Kidney (tissue), 14 donors: ENCODE data around the gene FOXA1. TPM values are rescaled to one million over a fixed set of nuclear protein-coding genes. Genes with fewer than 3 reads are reported as not detected.

ENCODE experiments used
- DNase-seq, 5 donors: peaks; one replicate each; pipeline ENCODE4 v3.0.0-alpha.2; 2013 to 2020
- FAIRE-seq: peaks from 2 replicates; lab custom pipeline; 2012; peaks lifted over from hg19 to GRCh38; lab: Jason Lieb, UNC
- H3K27ac ChIP-seq, 2 donors: one replicate each; pipeline ENCODE4 v1.7.0; 2013; ENCODE audit warnings: low read depth in 2 of 2, low read length in 2 of 2, inconsistent platforms in 1 of 2
- H3K27me3 ChIP-seq: one replicate; pipeline ENCODE4 v1.7.1; 2013; ENCODE audit warnings: low read length, inconsistent platforms; ENCODE audit not compliant: control insufficient read depth, insufficient read depth
- H3K36me3 ChIP-seq, 3 donors: one replicate each; pipeline versions ENCODE4 v1.7.0 to v1.7.1; 2013; ENCODE audit warnings: low read length in 3 of 3, control low read depth in 1 of 3, inconsistent platforms in 1 of 3; ENCODE audit not compliant: insufficient read depth in 3 of 3, control insufficient read depth in 2 of 3
- H3K4me1 ChIP-seq, 3 donors: one replicate each; pipeline versions ENCODE4 v1.7.0 to v1.7.1; 2013; ENCODE audit warnings: low read length in 3 of 3, inconsistent platforms in 1 of 3, low read depth in 1 of 3; ENCODE audit not compliant: control insufficient read depth in 2 of 3, insufficient read depth in 2 of 3
- H3K4me3 ChIP-seq, 3 donors: one replicate each; pipeline versions ENCODE4 v1.7.0 to v1.8.1; 2013; ENCODE audit warnings: low read length in 3 of 3, control low read depth in 1 of 3, inconsistent platforms in 1 of 3
- H3K9ac ChIP-seq, 3 donors: one replicate each; pipeline versions ENCODE4 v1.7.0 to v1.7.1; 2013; ENCODE audit warnings: low read length in 3 of 3, control low read depth in 1 of 3, inconsistent platforms in 1 of 3
- H3K9me3 ChIP-seq, 3 donors: one replicate each; pipeline versions ENCODE4 v1.7.0 to v1.7.1; 2013; ENCODE audit warnings: low read length in 3 of 3, control low read depth in 1 of 3, inconsistent platforms in 1 of 3; ENCODE audit not compliant: control insufficient read depth in 2 of 3, insufficient read depth in 1 of 3
- intact Hi-C: fragments of 100-400 bp; cut with DNase I; formaldehyde crosslinking; loops from one replicate; pipeline ENCODE4 v1.11.1; 2022
- polyA plus RNA-seq: library from polyadenylated mRNA; stranded (reverse); fragments of 350-450 nt; fragmentation: Illumina TruSeq; extraction: RNeasy Lipid Tissue Mini Kit (QIAGEN cat#74804); gene quantifications from one replicate; pipeline ENCODE4 v1.2.3, GENCODE V29; 2014; ENCODE audit warnings: low read depth, low replicate concordance; ENCODE audit not compliant: insufficient read depth
- total RNA-seq: library from RNA; stranded (reverse); fragmentation: NEBNext Ultra II Directional; extraction: Animal tissue kit (Norgen Biotek cat#: 25700); gene quantifications from one replicate; pipeline ENCODE4 v1.2.1, GENCODE V29; 2021
- TF ChIP-seq, protein P1 (sequence below): IDR thresholded peaks from 3 replicates; pipeline ENCODE4 v1.5.1; 2012; ENCODE audit warnings: mild to moderate bottlenecking, moderate library complexity, borderline replicate concordance; ENCODE audit not compliant: insufficient read depth; ENCODE audit errors: extremely low read depth
- donor health status: control.
- donor health status: control.
- donor health status: control.
- donor health status: control.
- donor health status: control.
- donor health status: DM: yes; HTN: yes; CAD: no.
- donor health status: Normal renal cell carcinoma (clear cell type).

FOXA1 gene
- total and polyA plus RNA-seq, 2 donors from 2014 or later, result not detected

DNA sequence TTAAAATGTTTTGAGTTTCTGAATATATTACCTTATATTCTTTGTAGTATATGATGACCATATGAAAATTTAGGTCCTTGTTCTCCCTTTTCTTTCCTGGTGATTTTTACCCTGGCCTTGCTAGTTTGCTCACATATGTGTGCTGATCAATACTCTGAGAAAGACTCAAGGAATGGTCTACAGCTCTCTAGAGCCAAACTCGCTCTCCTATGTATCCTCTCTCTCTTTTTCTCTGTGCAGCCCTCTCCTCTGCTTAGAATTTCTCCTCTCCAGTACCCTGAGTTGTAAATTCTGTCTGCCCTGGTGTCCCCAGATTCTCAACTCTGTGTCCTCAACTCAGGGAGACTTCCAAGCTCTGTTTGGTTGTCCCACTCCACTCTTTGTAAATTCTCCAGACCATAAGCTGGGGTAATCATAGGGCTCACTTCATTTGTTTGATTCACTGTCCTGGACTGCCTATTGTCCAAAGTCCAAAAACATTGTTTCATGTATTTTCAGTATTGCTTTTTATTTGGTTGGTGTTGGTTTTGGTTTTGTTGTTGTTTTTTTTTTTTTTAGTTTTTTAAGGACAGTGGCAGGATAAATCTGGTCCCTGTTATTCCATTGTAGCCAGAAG, 41.0 kb downstream of the FOXA1 start:
- Histone ChIP-seq H3K9ac (no peak overlapping the region), H3K36me3 (no peaks in the 10 kb centered on the region), H3K9me3 (no peaks in the 10 kb centered on the region), H3K27me3 (no peaks in the 10 kb centered on the region), H3K4me3 (no peak overlapping the region), H3K27ac (no peak overlapping the region), H3K4me1 (no peaks in the 10 kb centered on the region)
- no peak for DNase-seq
- no peak for FAIRE-seq
- intact Hi-C loops, result no loop called here
- TF ChIP-seq, protein P1, sequence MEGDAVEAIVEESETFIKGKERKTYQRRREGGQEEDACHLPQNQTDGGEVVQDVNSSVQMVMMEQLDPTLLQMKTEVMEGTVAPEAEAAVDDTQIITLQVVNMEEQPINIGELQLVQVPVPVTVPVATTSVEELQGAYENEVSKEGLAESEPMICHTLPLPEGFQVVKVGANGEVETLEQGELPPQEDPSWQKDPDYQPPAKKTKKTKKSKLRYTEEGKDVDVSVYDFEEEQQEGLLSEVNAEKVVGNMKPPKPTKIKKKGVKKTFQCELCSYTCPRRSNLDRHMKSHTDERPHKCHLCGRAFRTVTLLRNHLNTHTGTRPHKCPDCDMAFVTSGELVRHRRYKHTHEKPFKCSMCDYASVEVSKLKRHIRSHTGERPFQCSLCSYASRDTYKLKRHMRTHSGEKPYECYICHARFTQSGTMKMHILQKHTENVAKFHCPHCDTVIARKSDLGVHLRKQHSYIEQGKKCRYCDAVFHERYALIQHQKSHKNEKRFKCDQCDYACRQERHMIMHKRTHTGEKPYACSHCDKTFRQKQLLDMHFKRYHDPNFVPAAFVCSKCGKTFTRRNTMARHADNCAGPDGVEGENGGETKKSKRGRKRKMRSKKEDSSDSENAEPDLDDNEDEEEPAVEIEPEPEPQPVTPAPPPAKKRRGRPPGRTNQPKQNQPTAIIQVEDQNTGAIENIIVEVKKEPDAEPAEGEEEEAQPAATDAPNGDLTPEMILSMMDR, result no peak

DNA sequence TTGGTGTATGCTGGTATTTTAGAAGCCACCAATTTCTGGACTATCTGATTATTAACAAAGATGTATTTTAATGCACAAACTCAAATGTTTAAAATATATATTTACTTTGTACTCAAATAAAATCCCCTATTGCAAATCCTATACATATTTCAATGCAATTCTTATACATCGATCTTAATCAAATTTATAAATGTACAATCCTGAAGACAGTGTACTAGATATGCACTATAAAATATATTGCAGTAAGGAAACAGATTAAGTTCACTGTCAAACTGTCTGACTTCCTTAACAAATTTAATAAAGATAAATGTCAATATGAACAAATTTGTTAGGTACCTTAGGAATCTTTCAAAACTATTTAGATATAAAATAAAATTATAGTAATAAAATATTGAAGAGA, 43.9 kb downstream of the FOXA1 start:
- H3K4me3 ChIP-seq, result no peak overlapping the region
- H3K9me3 ChIP-seq, result no peaks in the 10 kb centered on the region
- H3K4me1 ChIP-seq, result no peaks in the 10 kb centered on the region
- H3K27ac ChIP-seq, result no peak overlapping the region
- FAIRE-seq (no peak), DNase-seq (no peak)
- TF ChIP-seq, protein P1, result no peak
- H3K27me3 ChIP-seq, result no peaks in the 10 kb centered on the region
- intact Hi-C loops, result no loop called here
- no peaks in the 10 kb centered on the region for H3K36me3 ChIP-seq
- no peak overlapping the region for H3K9ac ChIP-seq

DNA sequence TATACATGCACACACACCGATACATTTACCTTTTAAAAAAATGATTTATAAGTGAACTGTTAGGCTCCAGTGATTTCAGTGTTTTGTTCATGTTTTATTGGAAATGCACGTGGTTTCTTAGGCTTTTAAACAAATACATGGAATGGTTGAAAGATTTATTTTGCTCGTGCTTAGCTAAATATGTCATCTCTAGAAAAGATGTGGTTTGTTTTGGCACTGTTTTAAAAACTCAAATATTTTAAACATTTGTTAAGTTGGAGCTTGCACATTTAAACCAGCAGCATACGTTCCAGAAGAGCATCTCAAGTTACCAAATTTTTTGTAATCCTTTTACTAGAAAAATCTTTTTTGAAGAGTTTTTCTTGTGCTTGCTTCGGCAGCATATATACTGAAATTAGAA, 44.5 kb downstream of the FOXA1 start:
- H3K27ac ChIP-seq, result no peak overlapping the region
- intact Hi-C loops, result no loop called here
- H3K36me3 ChIP-seq, result no peaks in the 10 kb centered on the region
- no peak overlapping the region for H3K9ac ChIP-seq
- peak in 1 of 5 donors; percentile 13 for DNase-seq
- no peaks in the 10 kb centered on the region for H3K4me1 ChIP-seq
- TF ChIP-seq, protein P1, result no peak
- H3K27me3 ChIP-seq, result no peaks in the 10 kb centered on the region
- no peak for FAIRE-seq
- H3K4me3 ChIP-seq, result no peak overlapping the region
- no peaks in the 10 kb centered on the region for H3K9me3 ChIP-seq
